CD4-positive, alpha-beta T cell (primary cell): Measurements from ENCODE around the gene IL6R. TPM values are rescaled to one million over a fixed set of nuclear protein-coding genes. Genes with fewer than 3 reads are reported as not detected.
A peak's percentile ranks its signal among the peaks of the same experiment; 100 is the strongest.

ENCODE experiments used
- ATAC-seq: fragments of 200-7000 bp; cut with Tn5 transposase; one replicate; pipeline ENCODE4 v1.10.0; 2022; ENCODE audit warnings: mild to moderate bottlenecking; ENCODE audit not compliant: poor library complexity
- CTCF ChIA-PET: fragments of 350-600 bp; sonication (Branson Sonifier 250); formaldehyde crosslinking; loops from one replicate; lab custom pipeline; 2021; ENCODE audit warnings: antibody characterized with exemption, inconsistent platforms; lab: Charles Lee
- POLR2A ChIA-PET: fragments of 350-600 bp; sonication (Branson Sonifier 250); formaldehyde crosslinking; loops from one replicate; lab custom pipeline; 2021; ENCODE audit warnings: antibody characterized with exemption, inconsistent platforms; lab: Charles Lee
- DNase-seq, 14 experiments: peaks; one replicate each; pipeline ENCODE4 v3.0.0-alpha.2; 2013 to 2020; ENCODE audit warnings: mixed read lengths in 2 of 14
- H3K27ac ChIP-seq, 2 donors: one replicate each; pipeline versions ENCODE4 v1.5.1 to v1.7.0; 2013; ENCODE audit warnings: low read length in 2 of 2, low read depth in 1 of 2, mild to moderate bottlenecking in 1 of 2
- H3K27me3 ChIP-seq, 2 experiments: 1 replicate in 1 of 2; 2 replicates in 1 of 2; pipeline versions ENCODE4 v1.6.1 to v1.7.0; 2013; ENCODE audit warnings: low read length in 2 of 2, control low read depth in 1 of 2, mild to moderate bottlenecking in 1 of 2, moderate library complexity in 1 of 2; ENCODE audit not compliant: insufficient read depth in 2 of 2, control insufficient read depth in 1 of 2
- H3K36me3 ChIP-seq: one replicate; pipeline ENCODE4 v1.6.1; 2013; ENCODE audit warnings: low read length, control low read depth; ENCODE audit not compliant: insufficient read depth
- H3K4me1 ChIP-seq: one replicate; pipeline ENCODE4 v1.6.1; 2013; ENCODE audit warnings: low read length, control low read depth; ENCODE audit not compliant: insufficient read depth
- H3K4me3 ChIP-seq: one replicate; pipeline ENCODE4 v1.5.1; 2013; ENCODE audit warnings: mild to moderate bottlenecking, low read length, moderate library complexity
- H3K9me3 ChIP-seq, 2 experiments: 1 replicate in 1 of 2; 2 replicates in 1 of 2; pipeline versions ENCODE4 v1.6.1 to v1.7.0; 2013; ENCODE audit warnings: low read length in 2 of 2, mild to moderate bottlenecking in 2 of 2, control low read depth in 1 of 2, moderate library complexity in 1 of 2; ENCODE audit not compliant: control insufficient read depth in 1 of 2, insufficient read depth in 1 of 2
- H3K27ac Mint-ChIP-seq: one replicate; pipeline ENCODE4 v1.8.0; 2020; ENCODE audit warnings: mixed read lengths
- H3K27me3 Mint-ChIP-seq: one replicate; pipeline ENCODE4 v1.8.0; 2021; ENCODE audit warnings: mixed read lengths
- H3K36me3 Mint-ChIP-seq: one replicate; pipeline ENCODE4 v1.8.0; 2021; ENCODE audit warnings: low read depth, mixed read lengths
- H3K4me1 Mint-ChIP-seq: one replicate; pipeline ENCODE4 v1.8.0; 2021; ENCODE audit warnings: low read depth, mixed read lengths
- H3K4me3 Mint-ChIP-seq: one replicate; pipeline ENCODE4 v1.8.0; 2020; ENCODE audit warnings: mild to moderate bottlenecking, mixed read lengths
- H3K9me3 Mint-ChIP-seq: one replicate; pipeline ENCODE4 v1.8.0; 2020; ENCODE audit warnings: mixed read lengths
- CTCF ChIP-seq: fragments of 200-600 bp; IDR thresholded peaks from one replicate; pipeline ENCODE4 v1.8.0; 2022; ENCODE audit warnings: antibody characterized with exemption, mild to moderate bottlenecking
- intact Hi-C, 2 experiments: fragments of 100-400 bp; cut with DNase I in 1 of 2; cut with micrococcal nuclease in 1 of 2; formaldehyde crosslinking; loops; one replicate each; pipeline versions ENCODE4 v1.15.1 to v1.9.0; 2023 to 2025; cut with DNase I, micrococcal nuclease
- total RNA-seq, 174 experiments: library from RNA in 2 of 174; stranded (reverse) in 2 of 174; gene quantifications; one replicate each; pipeline ENCODE4 v1.2.3 and lab custom pipeline; 2021 to 2026

IL6R gene
- total RNA-seq, 2 experiments from 2014 or later = 31.7 to 35.0 TPM

- H3K36me3 Mint-ChIP-seq = no peaks in the 10 kb centered on the region
- Histone ChIP-seq H3K4me3 (no peak overlapping the region), H3K27ac (peak overlapping the region; percentile 42 to 88), H3K9me3 (no peaks in the 10 kb centered on the region), H3K4me1 (peaks cover 43% of the 10 kb centered on the region), H3K36me3 (no peaks in the 10 kb centered on the region), H3K27me3 (no peaks in the 10 kb centered on the region)
- peak overlapping the region; percentile 89 for H3K27ac Mint-ChIP-seq
- no peaks in the 10 kb centered on the region for H3K9me3 Mint-ChIP-seq
- intact Hi-C loops = loop anchor here in 1 of 2 experiments (1.0 kb wide), 1 partner anchor 42 kb away; no protein-coding TSS in a partner anchor
- ChIA-PET CTCF (interaction anchor here (0.7 to 2.6 kb wide), 3 partner anchors 15 to 50 kb away, joined by 5 to 7 read pairs (median 7); no protein-coding TSS in a partner anchor), POLR2A (interaction anchor here (0.6 to 5.1 kb wide), 15 partner anchors 14 to 1841 kb away, joined by 3 to 58 read pairs (median 4); partner anchors contain the start of genes AQP10, ATP8B2, IL6R and UBAP2L)
- DNase-seq = no peak
- no peak for ATAC-seq
- peaks cover 40% of the 10 kb centered on the region for H3K4me1 Mint-ChIP-seq
- no peaks in the 10 kb centered on the region for H3K27me3 Mint-ChIP-seq
- no peak overlapping the region for H3K4me3 Mint-ChIP-seq
- no peak for TF ChIP-seq CTCF
These were observed 20.3 kb upstream of the IL6R start for GRCh38 chr1:154384650-154385489.

DNA sequence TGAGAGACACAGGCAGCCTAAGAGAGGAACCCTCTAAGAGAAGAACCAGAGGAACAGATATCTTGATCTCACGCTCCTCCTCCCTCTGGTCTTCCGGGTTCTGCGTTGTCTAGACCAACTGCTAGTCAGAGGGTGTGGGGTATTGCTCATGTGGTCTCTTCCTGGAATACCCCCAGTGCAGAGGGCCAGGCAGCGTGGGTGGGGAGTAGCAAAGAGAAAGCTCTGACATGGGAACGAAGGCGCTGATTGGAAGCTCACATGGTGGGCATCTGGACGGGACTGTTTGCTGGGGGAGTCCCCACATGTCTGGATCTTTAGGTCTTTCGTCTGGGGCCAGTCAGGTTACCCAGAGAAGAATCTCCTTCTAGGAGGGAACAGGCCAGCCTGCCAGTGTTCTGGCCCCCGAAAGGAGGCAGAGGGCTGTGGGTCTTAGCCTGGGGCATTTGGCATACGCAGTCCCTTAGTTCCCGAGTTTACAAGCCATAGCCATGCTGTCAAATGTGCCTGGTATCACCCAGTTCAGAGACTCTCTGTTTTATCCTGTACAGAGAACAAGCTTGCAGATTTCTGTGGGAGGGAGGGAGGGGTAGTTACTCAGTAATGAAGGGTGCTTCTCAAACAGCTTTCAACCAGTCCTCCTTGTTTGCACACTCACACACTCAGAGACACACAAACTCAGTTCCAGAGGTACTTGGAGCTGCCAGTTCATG is 18.3 kb upstream of the IL6R start:
- Mint-ChIP-seq H3K4me3 (peak overlapping the region; percentile 85), H3K27ac (peak overlapping the region; percentile 89), H3K9me3 (no peaks in the 10 kb centered on the region), H3K4me1 (peaks cover 45% of the 10 kb centered on the region), H3K27me3 (no peaks in the 10 kb centered on the region), H3K36me3 (no peaks in the 10 kb centered on the region)
- peaks cover 48% of the 10 kb centered on the region for H3K4me1 ChIP-seq
- POLR2A ChIA-PET = interaction anchor here (0.9 to 5.1 kb wide), 8 partner anchors 12 to 397 kb away, joined by 3 to 58 read pairs (median 14); partner anchors contain the start of genes IL6R and UBAP2L
- DNase-seq (peak; percentile 43 to 93 (median 65)), ATAC-seq (peak; percentile 85)
- H3K4me3 ChIP-seq = peak overlapping the region; percentile 27
- H3K27me3 ChIP-seq = no peaks in the 10 kb centered on the region
- CTCF ChIA-PET = interaction anchor here (1.1 to 2.6 kb wide), 5 partner anchors 12 to 58 kb away, joined by 3 to 7 read pairs (median 6); no protein-coding TSS in a partner anchor
- H3K36me3 ChIP-seq = no peaks in the 10 kb centered on the region
- peak overlapping the region; percentile 86 to 88 for H3K27ac ChIP-seq
- no peaks in the 10 kb centered on the region for H3K9me3 ChIP-seq
- intact Hi-C loops = loop anchor here in 1 of 2 experiments (2.0 kb wide), 1 partner anchor 18 kb away; the partner anchor contains the start of gene IL6R
- TF ChIP-seq CTCF = no peak

DNA sequence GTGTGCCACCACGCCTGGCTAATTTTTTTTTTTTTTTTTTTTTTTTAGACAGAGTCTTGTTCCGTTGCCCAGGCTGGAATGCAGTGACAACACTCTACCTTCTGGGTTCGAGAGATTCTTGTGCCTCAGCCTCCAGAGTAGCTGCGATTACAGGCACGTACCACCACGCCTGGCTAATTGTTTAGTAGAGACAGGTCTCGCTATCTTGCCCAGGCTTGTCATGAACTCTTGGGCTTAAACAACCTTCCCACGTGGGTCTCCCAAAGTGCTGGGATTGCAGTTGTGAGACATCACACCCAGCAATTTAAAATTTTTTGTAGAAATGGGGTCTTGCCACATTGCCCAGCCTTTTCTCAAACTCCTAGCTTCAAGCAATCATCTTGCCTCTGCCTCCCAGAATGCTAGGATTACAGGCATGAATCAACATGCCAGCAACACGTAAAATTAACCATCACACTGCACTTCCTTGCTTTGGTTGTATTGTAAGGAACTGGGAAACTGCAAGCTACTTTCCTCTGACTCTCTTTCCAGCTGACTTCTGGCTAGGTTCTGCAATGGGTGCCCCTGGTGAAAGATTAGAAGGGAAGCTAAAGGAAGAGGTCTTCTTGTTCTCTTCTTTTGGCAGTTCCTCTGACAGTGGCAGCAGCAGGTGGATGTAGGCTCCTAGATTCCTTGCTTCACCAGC is 13.9 kb upstream of the IL6R start:
- Histone ChIP-seq H3K27ac (no peak overlapping the region), H3K9me3 (no peaks in the 10 kb centered on the region), H3K4me1 (peaks cover 27% of the 10 kb centered on the region), H3K27me3 (no peaks in the 10 kb centered on the region), H3K36me3 (no peaks in the 10 kb centered on the region), H3K4me3 (no peak overlapping the region)
- ChIA-PET CTCF (interaction anchor here (0.7 kb wide), 1 partner anchor 30 kb away, joined by 4 read pairs; no protein-coding TSS in a partner anchor), POLR2A (no interaction called here)
- ATAC-seq = no peak
- intact Hi-C loops = no loop called here
- Mint-ChIP-seq H3K4me1 (peaks cover 25% of the 10 kb centered on the region), H3K36me3 (no peaks in the 10 kb centered on the region), H3K9me3 (no peaks in the 10 kb centered on the region), H3K27ac (no peak overlapping the region), H3K4me3 (no peak overlapping the region), H3K27me3 (no peaks in the 10 kb centered on the region)
- no peak for DNase-seq
- no peak for TF ChIP-seq CTCF
